ENCODE measurements around the gene EFCAB14.
A peak's percentile ranks its signal among the peaks of the same experiment; 100 is the strongest.
"Not testable (repeated sequence)": the region's sequence is repeated elsewhere in the genome, so short reads cannot be mapped to it uniquely, and the experiment has no call there.

The EFCAB14 gene

DNA sequence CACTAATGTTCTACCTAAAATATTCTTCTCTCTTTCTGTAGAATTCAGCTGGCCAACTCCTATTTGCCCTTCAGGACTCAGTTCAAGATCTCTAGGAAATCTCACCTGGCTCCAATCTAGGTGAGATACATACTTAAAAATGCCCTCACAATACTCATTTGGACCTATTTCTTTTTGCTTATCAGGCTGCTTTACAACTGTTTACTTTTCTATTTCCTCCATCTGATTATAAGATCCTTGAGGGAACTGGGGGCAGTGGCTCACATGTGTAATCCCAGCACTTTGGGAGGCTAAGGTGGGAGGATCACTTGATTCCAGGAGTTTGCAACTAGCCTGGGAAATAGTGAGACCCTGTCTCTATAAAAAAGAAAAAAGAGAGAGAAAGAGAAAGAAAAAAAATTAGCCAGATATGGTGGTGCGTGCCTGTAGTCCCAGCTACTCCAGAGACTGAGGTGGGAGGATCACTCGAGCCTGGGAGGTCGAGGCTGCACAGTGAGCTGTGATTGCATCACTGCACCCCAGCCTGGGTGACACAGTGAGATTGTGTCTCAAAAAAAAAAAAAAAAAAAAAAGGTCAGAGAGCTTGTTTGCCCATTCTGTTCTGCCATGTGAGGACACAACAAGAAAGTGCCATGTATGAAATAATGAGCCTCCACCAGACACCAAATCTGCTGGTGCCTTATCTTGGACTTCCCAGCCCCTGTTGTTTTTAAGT lies 14.8 kb downstream of the EFCAB14 start:
- H3K27me3 Mint-ChIP-seq = no peaks in the 10 kb centered on the region
- H3K27ac Mint-ChIP-seq = no peak overlapping the region
- peaks cover 41% of the 10 kb centered on the region for H3K36me3 Mint-ChIP-seq
- no peak overlapping the region for H3K4me3 Mint-ChIP-seq
- no peaks in the 10 kb centered on the region for H3K9me3 Mint-ChIP-seq
- H3K4me1 Mint-ChIP-seq = peaks cover 25% of the 10 kb centered on the region
- ATAC-seq = no peak

DNA sequence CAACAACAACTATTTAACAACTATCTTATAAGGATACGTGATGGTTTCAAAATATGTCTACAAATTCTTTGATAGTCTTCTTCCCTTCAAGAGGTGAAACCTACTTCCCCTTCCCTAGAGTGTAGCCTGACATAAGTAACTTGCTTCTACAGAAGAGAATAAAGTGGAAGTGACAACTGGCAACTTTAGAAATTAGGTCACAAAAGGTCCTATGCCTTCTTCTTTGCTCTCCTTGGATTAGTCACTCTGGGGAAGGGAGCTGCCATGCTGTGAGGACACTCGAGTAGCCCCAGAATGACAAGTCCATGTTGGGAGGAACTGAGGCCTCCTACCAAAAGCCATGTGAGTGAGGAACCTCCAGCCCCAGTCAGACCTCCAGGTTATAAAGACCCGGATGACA lies 19.2 kb downstream of the EFCAB14 start:
- Mint-ChIP-seq H3K27ac (no peak overlapping the region), H3K36me3 (peaks cover 55% of the 10 kb centered on the region), H3K9me3 (peaks cover 3% of the 10 kb centered on the region), H3K4me3 (no peak overlapping the region), H3K4me1 (peaks cover 19% of the 10 kb centered on the region), H3K27me3 (no peaks in the 10 kb centered on the region)
- peak; percentile 58 for ATAC-seq

- Mint-ChIP-seq H3K4me3 (no peak overlapping the region), H3K27me3 (no peaks in the 10 kb centered on the region), H3K4me1 (peaks cover 13% of the 10 kb centered on the region), H3K27ac (no peak overlapping the region), H3K9me3 (peaks cover 3% of the 10 kb centered on the region), H3K36me3 (peaks cover 49% of the 10 kb centered on the region)
- ATAC-seq = no peak
Observed at GRCh38 chr1:46697053-46697452, 21.9 kb downstream of the EFCAB14 start.

- H3K27ac Mint-ChIP-seq, H3K27me3 Mint-ChIP-seq, ATAC-seq, H3K4me3 Mint-ChIP-seq, H3K9me3 Mint-ChIP-seq, H3K4me1 Mint-ChIP-seq: not testable (repeated sequence)
- H3K36me3 Mint-ChIP-seq = peaks cover 62% of the 10 kb centered on the region
Observed at GRCh38 chr1:46694676-46695075, 24.2 kb downstream of the EFCAB14 start.

DNA sequence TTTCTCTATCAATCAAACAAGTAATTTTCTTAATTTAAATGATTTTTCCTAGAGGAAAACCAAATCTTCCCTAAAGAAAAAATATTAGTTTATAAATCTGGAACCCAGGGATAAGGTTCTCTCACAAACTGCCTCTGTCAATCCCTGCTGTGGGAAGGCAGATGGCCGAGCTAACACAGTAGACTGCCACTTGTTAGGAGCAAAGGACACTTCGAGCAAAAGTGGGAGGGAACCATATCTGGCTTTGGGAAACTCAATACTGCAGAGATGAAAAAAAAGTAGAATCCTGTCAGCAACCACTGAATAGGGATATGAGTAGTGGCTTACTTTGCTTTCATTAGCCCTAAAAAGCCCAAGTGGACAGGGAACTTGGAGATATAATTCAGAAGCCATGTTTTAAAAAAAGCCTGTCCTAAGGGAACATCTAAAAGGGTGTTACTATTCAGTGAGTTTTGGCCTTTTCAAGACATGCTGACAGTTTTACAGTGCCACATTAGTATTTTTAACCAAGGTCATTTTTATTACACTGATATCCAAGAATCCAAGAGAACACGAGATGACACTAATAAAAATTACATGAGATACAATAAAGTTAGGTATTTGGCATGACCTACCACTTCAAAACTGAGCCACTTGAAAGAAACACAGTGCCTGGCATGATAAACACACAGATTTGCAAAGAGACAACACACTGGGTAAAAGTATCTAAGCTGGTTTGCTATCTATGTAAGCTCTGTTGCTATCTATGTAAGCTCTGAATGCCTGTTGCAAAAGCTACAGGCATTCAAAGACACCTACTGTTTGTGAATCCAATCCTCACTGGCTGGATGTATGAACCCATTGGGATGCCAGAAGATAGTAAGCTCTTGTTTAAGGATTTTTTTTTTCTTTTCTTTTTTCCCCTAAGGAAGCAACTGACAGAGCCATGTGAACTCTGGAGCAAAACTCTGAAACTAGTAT lies 25.8 kb downstream of the EFCAB14 start:
- no peak overlapping the region for H3K4me3 Mint-ChIP-seq
- no peak overlapping the region for H3K27ac Mint-ChIP-seq
- H3K27me3 Mint-ChIP-seq = no peaks in the 10 kb centered on the region
- no peak for ATAC-seq
- H3K36me3 Mint-ChIP-seq = peaks cover 66% of the 10 kb centered on the region
- no peaks in the 10 kb centered on the region for H3K4me1 Mint-ChIP-seq
- peaks cover 3% of the 10 kb centered on the region for H3K9me3 Mint-ChIP-seq

DNA sequence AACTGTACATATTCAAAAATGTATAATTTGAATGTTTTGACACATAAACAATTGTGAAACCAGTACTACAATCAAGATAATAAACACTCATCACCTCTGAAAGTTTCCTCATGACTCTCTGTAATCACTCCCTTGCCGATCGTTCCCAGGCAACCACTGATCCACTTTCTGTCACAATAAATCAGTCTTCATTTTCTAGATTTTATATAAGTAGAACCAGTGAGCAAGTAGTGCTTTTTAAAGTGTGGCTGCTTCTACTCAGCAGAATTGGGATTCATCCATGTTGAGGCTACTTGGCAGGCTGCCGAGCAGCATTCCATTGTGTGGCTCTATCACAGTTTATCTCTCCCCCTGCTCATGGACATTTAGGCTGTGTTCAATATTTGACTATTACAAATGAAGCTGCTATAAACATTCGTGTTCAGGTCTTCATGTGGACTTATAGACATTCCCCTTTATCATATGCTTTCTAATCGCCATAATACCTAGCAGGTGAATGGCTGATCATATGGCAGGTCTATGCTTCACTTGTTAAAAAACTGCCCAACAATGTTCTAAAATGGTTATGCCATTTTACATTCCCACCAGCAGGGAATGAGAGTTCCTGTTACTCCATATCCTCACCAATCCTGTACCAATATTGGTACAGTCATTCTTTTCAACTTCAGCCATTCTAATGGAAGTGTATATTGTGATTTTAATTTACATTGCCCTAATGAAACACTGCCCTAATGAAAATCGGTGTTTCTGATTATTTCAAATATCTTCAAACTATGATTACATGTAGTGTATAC lies 26.7 kb downstream of the EFCAB14 start:
- ATAC-seq = no peak
- H3K4me1 Mint-ChIP-seq = no peaks in the 10 kb centered on the region
- no peak overlapping the region for H3K27ac Mint-ChIP-seq
- H3K36me3 Mint-ChIP-seq = peaks cover 67% of the 10 kb centered on the region
- no peaks in the 10 kb centered on the region for H3K27me3 Mint-ChIP-seq
- H3K4me3 Mint-ChIP-seq = no peak overlapping the region
- H3K9me3 Mint-ChIP-seq = peaks cover 3% of the 10 kb centered on the region

DNA sequence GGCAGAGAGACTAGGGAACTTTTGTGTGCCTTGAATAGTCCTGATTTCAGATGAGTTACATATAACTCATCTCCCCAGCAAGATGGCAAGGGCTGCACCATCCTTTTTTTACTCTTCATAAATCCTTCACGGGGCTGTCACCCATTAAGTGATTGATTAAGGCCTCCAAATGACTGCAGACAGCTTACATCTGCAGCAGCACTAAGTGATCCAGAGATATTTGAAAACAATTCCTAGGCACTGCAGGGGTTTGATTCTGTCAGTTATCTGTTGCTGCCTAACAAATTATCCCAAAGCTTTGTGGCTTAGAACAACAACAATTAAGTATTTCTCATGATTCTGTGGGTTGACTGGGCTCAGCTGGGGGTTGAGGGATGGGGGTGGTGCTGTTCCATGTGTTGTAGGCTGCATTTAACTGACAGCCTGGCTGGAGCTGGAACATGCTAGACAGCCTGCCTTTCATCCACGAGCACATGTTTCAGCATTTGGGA lies 27.9 kb downstream of the EFCAB14 start:
- Mint-ChIP-seq H3K4me1 (no peaks in the 10 kb centered on the region), H3K9me3 (peaks cover 3% of the 10 kb centered on the region), H3K36me3 (peaks cover 66% of the 10 kb centered on the region), H3K27ac (no peak overlapping the region), H3K27me3 (no peaks in the 10 kb centered on the region), H3K4me3 (no peak overlapping the region)
- ATAC-seq = no peak

DNA sequence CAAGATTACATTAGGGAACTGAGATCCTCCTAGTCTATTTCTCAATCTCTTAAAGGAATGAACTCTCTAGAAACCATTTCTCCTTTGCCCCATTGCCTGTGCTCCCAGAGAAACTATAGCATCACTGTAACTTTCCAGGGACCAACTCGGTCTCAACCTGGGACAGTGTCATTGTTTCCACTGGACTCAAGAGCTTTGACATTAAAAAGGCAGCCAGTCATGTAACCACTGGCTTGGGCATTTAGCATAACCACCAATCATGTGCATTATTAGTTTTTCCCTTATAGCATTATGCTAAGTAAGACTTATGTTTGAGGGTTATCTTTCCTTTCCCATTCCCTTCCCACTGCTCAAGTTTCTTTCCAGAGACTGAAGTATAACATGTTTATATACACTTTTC lies 29.0 kb downstream of the EFCAB14 start:
- peak; percentile 43 for ATAC-seq
- H3K36me3 Mint-ChIP-seq = peaks cover 65% of the 10 kb centered on the region
- H3K4me1 Mint-ChIP-seq = no peaks in the 10 kb centered on the region
- no peak overlapping the region for H3K4me3 Mint-ChIP-seq
- no peaks in the 10 kb centered on the region for H3K27me3 Mint-ChIP-seq
- no peaks in the 10 kb centered on the region for H3K9me3 Mint-ChIP-seq
- peak overlapping the region; percentile 22 for H3K27ac Mint-ChIP-seq

DNA sequence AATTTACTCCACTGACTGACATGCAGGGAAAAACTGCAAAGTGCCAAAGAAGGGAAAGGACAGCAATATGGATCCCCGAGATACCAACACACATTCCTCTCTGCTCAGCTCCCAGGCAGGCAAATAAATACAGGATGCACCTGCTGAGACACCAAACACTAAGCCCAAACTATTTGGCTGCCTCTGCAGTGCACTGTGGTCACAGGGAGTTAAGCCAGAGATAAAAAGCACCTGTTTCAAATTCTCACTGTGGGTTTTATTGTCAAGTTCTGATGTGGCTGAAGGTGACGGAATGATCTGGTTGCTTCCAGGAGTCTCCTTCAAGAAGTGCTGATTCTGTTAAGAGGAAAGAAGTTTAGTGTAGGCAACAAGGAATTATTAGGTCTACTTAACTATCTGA lies 29.6 kb downstream of the EFCAB14 start:
- peaks cover 69% of the 10 kb centered on the region for H3K36me3 Mint-ChIP-seq
- H3K27ac Mint-ChIP-seq = peak overlapping the region; percentile 22
- no peak overlapping the region for H3K4me3 Mint-ChIP-seq
- no peaks in the 10 kb centered on the region for H3K9me3 Mint-ChIP-seq
- no peak for ATAC-seq
- H3K27me3 Mint-ChIP-seq = no peaks in the 10 kb centered on the region
- no peaks in the 10 kb centered on the region for H3K4me1 Mint-ChIP-seq

- Mint-ChIP-seq H3K4me1 (no peaks in the 10 kb centered on the region), H3K4me3 (no peak overlapping the region), H3K9me3 (no peaks in the 10 kb centered on the region), H3K36me3 (peaks cover 78% of the 10 kb centered on the region), H3K27ac (no peak overlapping the region), H3K27me3 (no peaks in the 10 kb centered on the region)
- ATAC-seq = no peak
Observed at GRCh38 chr1:46687921-46688509, 30.9 kb downstream of the EFCAB14 start.

- Mint-ChIP-seq H3K27me3 (no peaks in the 10 kb centered on the region), H3K27ac (no peak overlapping the region), H3K36me3 (peaks cover 77% of the 10 kb centered on the region)
Observed at GRCh38 chr1:46687093-46687659, 31.7 kb downstream of the EFCAB14 start.

GRCh38 chr1:46686255-46686654 lies 32.7 kb downstream of the EFCAB14 start:
- no peak overlapping the region for H3K4me3 Mint-ChIP-seq
- no peak for ATAC-seq
- no peaks in the 10 kb centered on the region for H3K9me3 Mint-ChIP-seq
- H3K4me1 Mint-ChIP-seq = no peaks in the 10 kb centered on the region
- H3K36me3 Mint-ChIP-seq = peaks cover 79% of the 10 kb centered on the region
- H3K27ac Mint-ChIP-seq = no peak overlapping the region
- H3K27me3 Mint-ChIP-seq = no peaks in the 10 kb centered on the region

More at GRCh38 chr1:46687093-46687659, 31.7 kb downstream of the EFCAB14 start:
- no peaks in the 10 kb centered on the region for H3K9me3 Mint-ChIP-seq
- no peak overlapping the region for H3K4me3 Mint-ChIP-seq
- ATAC-seq = no peak
- no peaks in the 10 kb centered on the region for H3K4me1 Mint-ChIP-seq

DNA sequence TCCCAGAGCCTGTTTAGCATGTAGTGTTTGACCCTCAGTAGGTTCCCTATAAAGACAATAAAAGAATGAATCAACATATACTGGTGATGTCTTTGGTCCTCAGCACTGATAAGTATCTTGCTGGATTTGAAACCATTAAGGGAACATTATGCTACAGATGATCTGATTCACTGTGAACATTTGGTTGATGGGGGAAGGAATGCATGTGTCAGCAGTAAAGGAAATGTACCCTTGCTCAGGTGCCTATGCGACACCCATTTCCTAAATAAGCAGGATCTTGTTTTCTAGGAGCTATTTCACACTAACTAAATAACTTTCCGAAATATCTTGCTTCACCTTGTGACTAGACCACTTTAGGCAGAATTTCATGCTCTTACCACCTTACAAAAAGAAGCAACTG lies 34.2 kb downstream of the EFCAB14 start:
- Mint-ChIP-seq H3K36me3 (peaks cover 83% of the 10 kb centered on the region), H3K4me1 (no peaks in the 10 kb centered on the region), H3K4me3 (no peak overlapping the region), H3K27me3 (no peaks in the 10 kb centered on the region), H3K9me3 (peaks cover 3% of the 10 kb centered on the region), H3K27ac (no peak overlapping the region)
- no peak for ATAC-seq

DNA sequence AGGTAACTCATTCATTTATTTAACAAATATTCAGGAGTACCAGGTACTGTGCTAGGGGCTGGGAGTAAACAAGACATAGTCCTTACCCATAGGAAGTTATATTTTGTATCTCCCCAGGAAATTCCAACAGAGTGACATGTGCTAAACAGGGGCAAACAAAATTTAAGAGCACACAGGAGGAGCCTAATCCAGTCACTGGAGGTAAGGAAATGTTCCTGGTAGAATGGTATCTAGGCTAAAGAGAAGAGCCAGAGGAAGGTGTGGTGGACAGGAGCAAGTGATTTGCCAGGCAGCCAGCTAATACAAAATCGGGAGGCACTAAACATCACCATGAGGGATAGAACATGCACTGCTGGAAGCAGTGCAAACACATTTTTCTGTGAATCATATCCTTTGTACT lies 36.9 kb downstream of the EFCAB14 start:
- Mint-ChIP-seq H3K36me3 (peaks cover 86% of the 10 kb centered on the region), H3K4me1 (peaks cover 5% of the 10 kb centered on the region), H3K27ac (peak overlapping the region; percentile 29), H3K9me3 (peaks cover 3% of the 10 kb centered on the region), H3K27me3 (no peaks in the 10 kb centered on the region), H3K4me3 (no peak overlapping the region)
- no peak for ATAC-seq
